Prostate gland (tissue), 2 donors: Measurements from ENCODE around the gene SLC39A7.

Experiments
- POLR2A ChIP-seq: fragments of 450-650 bp; IDR thresholded peaks from one replicate; pipeline ENCODE4 v1.6.1; 2016; ENCODE audit warnings: antibody characterized with exemption, mild to moderate bottlenecking
- POLR2AphosphoS5 ChIP-seq: sonication (generic); formaldehyde crosslinking; IDR thresholded peaks from one replicate; pipeline ENCODE4 v1.6.1; 2017; ENCODE audit warnings: antibody characterized with exemption
- TF ChIP-seq, protein P1 (sequence below), 4 experiments: fragments of 200-600 bp in 2 of 4; fragments of 450-650 bp in 2 of 4; sonication (generic) in 2 of 4; IDR thresholded peaks; 1 replicate in 3 of 4; 2 replicates in 1 of 4; pipeline ENCODE4 v1.5.1; 2016 to 2019; ENCODE audit warnings: antibody characterized with exemption in 4 of 4, mild to moderate bottlenecking in 2 of 4, moderate library complexity in 2 of 4

DNA sequence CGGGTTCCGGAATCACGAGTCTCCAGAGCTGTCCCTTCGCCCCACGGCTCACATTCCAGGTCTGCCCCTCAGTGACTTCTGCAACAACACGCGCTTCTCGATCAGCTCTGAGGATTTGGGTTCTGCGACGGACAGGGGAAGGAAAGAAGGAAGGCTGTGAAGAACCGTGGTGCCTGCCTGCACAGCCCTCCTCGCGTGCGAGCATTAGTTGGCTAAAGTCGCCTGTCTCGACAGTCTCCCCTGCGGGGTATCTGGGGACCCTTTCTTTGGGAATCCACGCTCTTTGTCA is 47.9 kb downstream of the SLC39A7 start:
- TF ChIP-seq, protein P1, sequence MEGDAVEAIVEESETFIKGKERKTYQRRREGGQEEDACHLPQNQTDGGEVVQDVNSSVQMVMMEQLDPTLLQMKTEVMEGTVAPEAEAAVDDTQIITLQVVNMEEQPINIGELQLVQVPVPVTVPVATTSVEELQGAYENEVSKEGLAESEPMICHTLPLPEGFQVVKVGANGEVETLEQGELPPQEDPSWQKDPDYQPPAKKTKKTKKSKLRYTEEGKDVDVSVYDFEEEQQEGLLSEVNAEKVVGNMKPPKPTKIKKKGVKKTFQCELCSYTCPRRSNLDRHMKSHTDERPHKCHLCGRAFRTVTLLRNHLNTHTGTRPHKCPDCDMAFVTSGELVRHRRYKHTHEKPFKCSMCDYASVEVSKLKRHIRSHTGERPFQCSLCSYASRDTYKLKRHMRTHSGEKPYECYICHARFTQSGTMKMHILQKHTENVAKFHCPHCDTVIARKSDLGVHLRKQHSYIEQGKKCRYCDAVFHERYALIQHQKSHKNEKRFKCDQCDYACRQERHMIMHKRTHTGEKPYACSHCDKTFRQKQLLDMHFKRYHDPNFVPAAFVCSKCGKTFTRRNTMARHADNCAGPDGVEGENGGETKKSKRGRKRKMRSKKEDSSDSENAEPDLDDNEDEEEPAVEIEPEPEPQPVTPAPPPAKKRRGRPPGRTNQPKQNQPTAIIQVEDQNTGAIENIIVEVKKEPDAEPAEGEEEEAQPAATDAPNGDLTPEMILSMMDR (IDR thresholded peaks at IDR 0.05) = no peak
- TF ChIP-seq POLR2AphosphoS5 (no peak), POLR2A (no peak)
